AG04450 (cell line): ENCODE results near the gene TCHHL1. TPM values are rescaled to one million over a fixed set of nuclear protein-coding genes. Genes with fewer than 3 reads are reported as not detected.
A peak's percentile ranks its signal among the peaks of the same experiment; 100 is the strongest.

ENCODE experiments used
- CTCF ChIA-PET: fragments of 300-600, 350-600 bp; formaldehyde crosslinking; extraction: SDS; loops from one replicate; lab custom pipeline; 2022; ENCODE audit warnings: antibody characterized with exemption, inconsistent platforms; lab: Charles Lee
- POLR2A ChIA-PET: fragments of 350-600 bp; formaldehyde crosslinking; extraction: SDS; loops from one replicate; lab custom pipeline; 2021; ENCODE audit warnings: antibody characterized with exemption, inconsistent platforms; lab: Yijun Ruan, JAX
- DNase-seq: peaks from one replicate; pipeline ENCODE4 v3.0.0-alpha.2; 2011; ENCODE audit warnings: low read depth, low spot score
- H3K27ac ChIP-seq: one replicate; pipeline ENCODE4 v1.5.1; 2012; ENCODE audit warnings: low read depth, low read length, control low read depth
- H3K27me3 ChIP-seq: one replicate; pipeline ENCODE4 v1.6.0; 2012; ENCODE audit warnings: low read length; ENCODE audit not compliant: control insufficient read depth, insufficient read depth
- H3K4me3 ChIP-seq: 2 replicates; pipeline ENCODE4 v1.5.1; 2011; ENCODE audit warnings: mild to moderate bottlenecking, low read depth, low read length, control low read depth
- H3K9me3 ChIP-seq: 2 replicates; pipeline ENCODE4 v1.5.1; 2012; ENCODE audit warnings: low read length; ENCODE audit not compliant: control insufficient read depth, insufficient read depth
- polyA plus RNA-seq: library from polyadenylated mRNA; depleted of rRNA; stranded (reverse); fragments of >200 nt; gene quantifications from 2 replicates; pipeline ENCODE4 v1.2.3, GENCODE V29; 2011
- TF ChIP-seq, protein P1 (sequence below): IDR thresholded peaks from 2 replicates; pipeline ENCODE4 v1.5.1; 2011; ENCODE audit warnings: low read depth, low read length, control low read depth, inconsistent platforms

Gene TCHHL1
- polyA plus RNA-seq, 1 experiment, result not detected

DNA sequence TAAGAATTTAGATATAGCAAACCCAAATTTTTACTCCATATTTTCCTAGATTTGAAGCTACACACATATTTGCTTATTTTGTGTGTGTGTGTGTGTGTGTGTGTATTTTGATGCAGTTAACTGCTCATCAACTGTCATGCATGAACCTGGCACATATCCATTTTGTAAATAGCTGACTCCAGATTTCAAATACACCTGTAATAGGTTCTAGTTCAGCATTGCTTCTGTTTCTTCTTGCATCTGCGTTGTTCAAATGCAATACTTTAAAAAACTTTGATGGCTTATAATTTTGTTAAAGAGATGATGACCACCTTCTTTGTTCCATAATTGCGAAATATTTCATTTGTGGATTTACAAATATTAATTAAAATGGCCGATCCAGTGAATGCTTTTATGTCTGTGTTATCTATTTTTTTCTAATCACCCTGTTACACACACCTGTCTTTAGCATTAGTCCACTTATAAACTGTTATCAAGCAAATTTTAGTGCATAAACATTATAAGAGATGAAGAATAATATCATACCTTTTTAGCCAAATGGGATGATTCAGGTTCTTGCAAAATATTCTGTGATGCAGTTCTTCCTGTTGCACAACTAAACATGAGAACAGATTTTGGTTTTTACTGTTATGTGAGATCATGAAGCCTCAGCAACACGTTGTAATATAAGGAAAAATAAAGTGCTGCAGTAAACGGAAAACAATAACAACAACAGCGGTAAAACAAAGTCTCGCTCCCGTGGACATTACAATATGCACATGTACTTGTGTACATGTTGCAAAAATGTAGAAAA lies 39.4 kb downstream of the TCHHL1 start:
- DNase-seq, result no peak
- no peaks in the 10 kb centered on the region for H3K9me3 ChIP-seq
- POLR2A ChIA-PET, result interaction anchor here (2.2 kb wide), 1 partner anchor 13 kb away, joined by 21 read pairs; the partner anchor contains the start of gene S100A11
- CTCF ChIA-PET, result interaction anchor here (0.7 to 6.6 kb wide), 3 partner anchors 33 to 409 kb away, joined by 6 to 98 read pairs (median 6); no protein-coding TSS in a partner anchor
- peaks cover 14% of the 10 kb centered on the region for H3K27me3 ChIP-seq
- H3K4me3 ChIP-seq, result no peak overlapping the region
- H3K27ac ChIP-seq, result no peak overlapping the region
- TF ChIP-seq, protein P1, sequence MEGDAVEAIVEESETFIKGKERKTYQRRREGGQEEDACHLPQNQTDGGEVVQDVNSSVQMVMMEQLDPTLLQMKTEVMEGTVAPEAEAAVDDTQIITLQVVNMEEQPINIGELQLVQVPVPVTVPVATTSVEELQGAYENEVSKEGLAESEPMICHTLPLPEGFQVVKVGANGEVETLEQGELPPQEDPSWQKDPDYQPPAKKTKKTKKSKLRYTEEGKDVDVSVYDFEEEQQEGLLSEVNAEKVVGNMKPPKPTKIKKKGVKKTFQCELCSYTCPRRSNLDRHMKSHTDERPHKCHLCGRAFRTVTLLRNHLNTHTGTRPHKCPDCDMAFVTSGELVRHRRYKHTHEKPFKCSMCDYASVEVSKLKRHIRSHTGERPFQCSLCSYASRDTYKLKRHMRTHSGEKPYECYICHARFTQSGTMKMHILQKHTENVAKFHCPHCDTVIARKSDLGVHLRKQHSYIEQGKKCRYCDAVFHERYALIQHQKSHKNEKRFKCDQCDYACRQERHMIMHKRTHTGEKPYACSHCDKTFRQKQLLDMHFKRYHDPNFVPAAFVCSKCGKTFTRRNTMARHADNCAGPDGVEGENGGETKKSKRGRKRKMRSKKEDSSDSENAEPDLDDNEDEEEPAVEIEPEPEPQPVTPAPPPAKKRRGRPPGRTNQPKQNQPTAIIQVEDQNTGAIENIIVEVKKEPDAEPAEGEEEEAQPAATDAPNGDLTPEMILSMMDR, result no peak

DNA sequence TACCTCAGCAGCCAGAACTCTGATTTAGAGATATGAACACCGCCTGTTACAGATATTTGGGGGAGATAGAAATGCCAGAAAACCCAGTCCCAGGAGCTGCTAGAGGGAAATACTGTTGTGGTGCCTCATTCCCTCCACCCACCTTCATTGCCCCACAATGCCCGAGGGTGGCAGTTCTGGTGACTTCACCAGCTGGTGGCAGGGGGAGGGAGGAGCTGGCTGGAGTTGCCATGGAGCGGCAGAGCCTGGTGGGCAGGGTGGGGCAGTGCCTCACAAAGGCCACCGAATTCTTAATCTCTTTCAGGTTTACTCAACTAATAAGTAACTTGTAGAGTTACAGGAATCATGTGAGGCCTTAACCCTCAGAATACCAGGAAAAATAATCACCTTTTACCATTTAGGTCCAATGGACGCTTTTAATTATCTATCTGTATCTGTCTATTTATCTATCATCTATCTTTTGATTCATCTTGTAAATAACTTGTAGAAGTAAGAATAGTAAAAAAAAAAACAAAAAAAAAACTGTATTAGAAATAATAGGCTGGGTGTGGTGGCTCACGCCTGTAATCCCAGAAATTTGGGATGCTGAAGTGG lies 40.4 kb downstream of the TCHHL1 start:
- Histone ChIP-seq H3K9me3 (no peaks in the 10 kb centered on the region), H3K27ac (peak overlapping the region; percentile 99), H3K27me3 (peaks cover 9% of the 10 kb centered on the region), H3K4me3 (peak overlapping the region; percentile 2; the same call in 1 of the 2 replicates)
- ChIA-PET CTCF (interaction anchor here (0.7 to 6.6 kb wide), 7 partner anchors 10 to 410 kb away, joined by 3 to 98 read pairs (median 6); partner anchors contain the start of gene S100A11), POLR2A (interaction anchor here (2.2 kb wide), 1 partner anchor 12 kb away, joined by 21 read pairs; the partner anchor contains the start of gene S100A11)
- TF ChIP-seq, protein P1, result no peak
- no peak for DNase-seq

DNA sequence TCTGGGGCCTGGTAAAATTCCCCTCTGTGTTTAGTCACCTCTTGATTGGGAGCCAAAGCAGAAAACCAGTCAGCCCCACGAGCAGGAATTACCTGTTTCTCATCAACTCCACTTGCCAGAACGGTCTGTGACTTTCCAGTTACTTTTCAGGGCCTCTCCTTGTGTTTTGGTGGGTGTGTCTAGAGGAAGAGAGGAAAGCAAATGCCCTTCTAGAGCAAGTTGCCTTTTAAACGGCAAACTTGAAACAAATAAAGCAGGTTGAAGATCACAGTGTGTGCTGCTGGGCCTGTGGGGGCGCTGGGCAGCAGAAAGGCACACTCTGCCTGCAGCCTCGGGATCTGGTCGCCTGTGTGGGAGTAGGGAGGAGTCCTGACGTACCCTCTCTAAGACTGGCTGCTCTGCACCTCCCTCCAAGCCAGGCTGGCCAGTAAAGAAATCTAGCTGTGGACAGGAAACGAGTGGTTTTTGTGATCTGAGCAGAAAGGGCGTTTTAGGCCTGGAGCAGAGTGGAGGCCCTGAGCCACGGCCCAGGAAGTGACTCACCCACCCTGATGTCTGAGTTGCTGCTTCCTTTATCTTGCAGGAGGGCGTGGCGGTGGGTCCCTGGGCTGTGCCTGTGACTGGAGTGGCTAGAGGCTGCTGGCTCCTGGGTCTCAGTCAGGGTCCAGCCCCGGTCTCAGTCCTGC lies 41.0 kb downstream of the TCHHL1 start:
- peak overlapping the region; percentile 99 for H3K27ac ChIP-seq
- peak overlapping the region; percentile 50 for H3K4me3 ChIP-seq
- ChIA-PET POLR2A (interaction anchor here (2.2 kb wide), 1 partner anchor 11 kb away, joined by 21 read pairs; the partner anchor contains the start of gene S100A11), CTCF (interaction anchor here (1.2 to 6.6 kb wide), 5 partner anchors 9 to 137 kb away, joined by 3 to 98 read pairs (median 7); partner anchors contain the start of gene S100A11)
- peak; percentile 97 for DNase-seq
- TF ChIP-seq, protein P1, result peak; percentile 75
- peaks cover 3% of the 10 kb centered on the region for H3K27me3 ChIP-seq
- H3K9me3 ChIP-seq, result no peaks in the 10 kb centered on the region

DNA sequence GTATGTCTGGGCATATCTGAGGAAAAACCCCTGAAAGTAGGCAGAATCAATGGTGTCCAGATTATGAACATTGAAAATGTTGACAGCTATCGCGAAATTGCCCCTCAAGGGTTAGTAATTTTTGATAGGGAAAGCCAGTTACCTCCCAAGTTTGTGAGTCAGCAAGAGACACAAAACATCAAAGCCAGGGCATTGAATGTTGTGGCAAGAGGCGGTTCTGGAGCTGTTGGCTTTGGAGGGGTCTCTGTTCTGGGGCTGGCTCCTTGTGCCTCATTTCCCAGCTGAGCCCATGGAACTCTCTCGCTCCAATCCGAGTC lies 41.5 kb downstream of the TCHHL1 start:
- Histone ChIP-seq H3K4me3 (peak overlapping the region; percentile 50), H3K27ac (peak overlapping the region; percentile 99), H3K27me3 (peaks cover under 1% of the 10 kb centered on the region), H3K9me3 (no peaks in the 10 kb centered on the region)
- ChIA-PET CTCF (interaction anchor here (0.7 to 3.8 kb wide), 4 partner anchors 9 to 115 kb away, joined by 3 to 15 read pairs (median 4); no protein-coding TSS in a partner anchor), POLR2A (interaction anchor here (2.2 kb wide), 1 partner anchor 11 kb away, joined by 21 read pairs; the partner anchor contains the start of gene S100A11)
- no peak for DNase-seq
- TF ChIP-seq, protein P1, result no peak
